PC-9 (cell line): Measurements from ENCODE around the gene ZNF655. TPM values are rescaled to one million over a fixed set of nuclear protein-coding genes. Genes with fewer than 3 reads are reported as not detected.
"Not testable (repeated sequence)": the region's sequence is repeated elsewhere in the genome, so short reads cannot be mapped to it uniquely, and the experiment has no call there.

Source experiments
- BruUV-seq: library from RNA; stranded (reverse); fragments of 400-500 nt; replicated peaks from 2 replicates; lab custom pipeline; 2021; lab: Mats Ljungman, UMichigan
- CTCF ChIA-PET: fragments of 300-600 bp; sonication (Branson Sonifier 250); formaldehyde crosslinking; loops from one replicate; lab custom pipeline; 2022; ENCODE audit warnings: antibody characterized with exemption; lab: Charles Lee
- POLR2A ChIA-PET: fragments of 300-600 bp; sonication (Branson Sonifier 250); formaldehyde crosslinking; loops from one replicate; lab custom pipeline; 2022; ENCODE audit warnings: antibody characterized with exemption; ENCODE audit not compliant: unreplicated experiment; lab: Charles Lee
- DNase-seq, 2 experiments: peaks; one replicate each; pipeline versions ENCODE4 v3.0.0 to v3.0.0-alpha.2; 2015 to 2022; ENCODE audit warnings: mixed read lengths in 1 of 2
- H2AFZ ChIP-seq: fragments of 200-600 bp; sonication (generic); 2 replicates; pipeline ENCODE4 v1.8.1; 2017; ENCODE audit warnings: antibody characterized with exemption
- H3F3A ChIP-seq: fragments of 200-600 bp; sonication (generic); 2 replicates; pipeline ENCODE4 v1.8.1; 2017; ENCODE audit warnings: antibody characterized with exemption, mild to moderate bottlenecking, low read depth; ENCODE audit not compliant: insufficient read depth
- H3K27ac ChIP-seq: fragments of 200-600 bp; sonication (generic); 2 replicates; pipeline ENCODE4 v1.6.1; 2016; ENCODE audit warnings: mixed run types
- H3K27me3 ChIP-seq: fragments of 200-600 bp; sonication (generic); 2 replicates; pipeline ENCODE4 v1.6.1; 2016; ENCODE audit warnings: low read depth, mixed run types; ENCODE audit not compliant: insufficient read depth
- H3K36me3 ChIP-seq: fragments of 200-600 bp; sonication (generic); 2 replicates; pipeline ENCODE4 v1.6.1; 2016; ENCODE audit warnings: low read depth, mixed run types
- H3K4me1 ChIP-seq: fragments of 200-600 bp; sonication (generic); replicated peaks from 2 replicates; pipeline ENCODE4 v1.6.1; 2016; ENCODE audit warnings: mixed run types; ENCODE audit not compliant: insufficient read depth
- H3K4me2 ChIP-seq: fragments of 200-600 bp; sonication (generic); 2 replicates; pipeline ENCODE4 v1.6.1; 2017; ENCODE audit warnings: mixed run types
- H3K4me3 ChIP-seq: fragments of 200-600 bp; sonication (generic); 2 replicates; pipeline ENCODE4 v1.6.1; 2016; ENCODE audit warnings: mixed run types
- H3K79me2 ChIP-seq: fragments of 200-600 bp; sonication (generic); 2 replicates; pipeline ENCODE4 v1.6.1; 2017; ENCODE audit warnings: low read depth, mixed run types
- H3K9me2 ChIP-seq: fragments of 200-600 bp; sonication (generic); 2 replicates; pipeline ENCODE4 v1.8.1; 2017; ENCODE audit warnings: mild to moderate bottlenecking; ENCODE audit not compliant: insufficient read depth
- H3K9me3 ChIP-seq: fragments of 200-600 bp; sonication (generic); 2 replicates; pipeline ENCODE4 v1.8.1; 2016; ENCODE audit warnings: low read depth; ENCODE audit not compliant: insufficient read depth
- H4K20me1 ChIP-seq: fragments of 200-600 bp; sonication (generic); 2 replicates; pipeline ENCODE4 v1.8.1; 2017; ENCODE audit not compliant: insufficient read depth
- EZH2 ChIP-seq: fragments of 200-600 bp; sonication (generic); IDR thresholded peaks from 2 replicates; pipeline ENCODE4 v1.8.0; 2017; ENCODE audit warnings: antibody characterized with exemption, low read depth
- intact Hi-C: fragments of 100-400 bp; cut with micrococcal nuclease; formaldehyde crosslinking; loops from one replicate; pipeline ENCODE4 v1.10.0; 2022; ENCODE audit not compliant: unreplicated experiment
- total RNA-seq: library from RNA; stranded (reverse); gene quantifications from 2 replicates; pipeline ENCODE4 v1.2.3, GENCODE V29; 2021
- TF ChIP-seq, protein P1 (sequence below): fragments of 200-600 bp; sonication (generic); conservative IDR thresholded peaks from 2 replicates; pipeline ENCODE4 v1.6.1; 2017; ENCODE audit warnings: mixed run types, antibody characterized with exemption, mild to moderate bottlenecking, moderate library complexity

Gene ZNF655
- total RNA-seq, 1 experiment from 2014 or later = 83.0 TPM

DNA sequence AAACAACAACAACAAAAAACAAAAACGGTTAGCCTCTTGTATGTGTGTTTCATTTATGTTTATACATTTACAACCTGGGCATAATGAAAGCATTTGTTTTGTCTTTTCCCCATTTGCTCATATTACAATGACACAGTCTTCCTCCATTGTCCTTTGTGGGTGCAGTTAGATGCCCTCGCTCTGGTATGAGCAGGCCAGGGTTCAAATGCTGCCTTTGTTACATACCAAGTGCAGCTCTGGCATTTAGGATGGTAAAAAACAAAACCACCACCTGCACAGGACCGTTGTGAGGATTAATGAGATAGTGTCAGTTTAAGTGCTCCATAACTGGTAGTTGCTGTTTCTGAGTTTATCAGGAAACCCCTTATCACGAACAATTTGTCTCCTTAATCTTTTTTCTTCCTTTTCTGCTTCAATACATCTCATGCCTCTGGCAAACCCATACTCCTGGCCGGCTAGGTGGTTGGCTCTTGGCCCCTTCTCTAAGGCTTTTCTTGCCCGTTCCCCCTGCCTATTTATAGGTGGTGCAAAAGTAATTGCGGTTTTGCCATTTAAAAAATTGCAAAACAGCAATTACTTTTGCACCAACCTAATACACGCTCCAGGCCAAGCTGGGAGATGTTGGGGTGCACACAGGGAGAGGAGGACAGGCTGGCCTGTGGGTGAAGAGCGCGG, 21.0 kb downstream of the ZNF655 start:
- Histone ChIP-seq H3K9me2 (no peaks in the 10 kb centered on the region), H4K20me1 (no peaks in the 10 kb centered on the region), H3K4me2 (no peak overlapping the region), H3K27me3 (peaks cover 18% of the 10 kb centered on the region; the same call in 1 of the 2 replicates), H3K79me2 (no peaks in the 10 kb centered on the region), H3K36me3 (no peaks in the 10 kb centered on the region), H3F3A (no peaks in the 10 kb centered on the region; the same call in 1 of the 2 replicates), H3K27ac (no peak overlapping the region), H3K4me3 (no peak overlapping the region), H2AFZ (no peak overlapping the region), H3K4me1 (no peaks in the 10 kb centered on the region), H3K9me3 (no peaks in the 10 kb centered on the region)
- ChIA-PET POLR2A (no interaction called here), CTCF (no interaction called here)
- DNase-seq = no peak
- BruUV-seq = no TSS peak
- intact Hi-C loops = no loop called here
- TF ChIP-seq EZH2 = no peak
- TF ChIP-seq, protein P1, sequence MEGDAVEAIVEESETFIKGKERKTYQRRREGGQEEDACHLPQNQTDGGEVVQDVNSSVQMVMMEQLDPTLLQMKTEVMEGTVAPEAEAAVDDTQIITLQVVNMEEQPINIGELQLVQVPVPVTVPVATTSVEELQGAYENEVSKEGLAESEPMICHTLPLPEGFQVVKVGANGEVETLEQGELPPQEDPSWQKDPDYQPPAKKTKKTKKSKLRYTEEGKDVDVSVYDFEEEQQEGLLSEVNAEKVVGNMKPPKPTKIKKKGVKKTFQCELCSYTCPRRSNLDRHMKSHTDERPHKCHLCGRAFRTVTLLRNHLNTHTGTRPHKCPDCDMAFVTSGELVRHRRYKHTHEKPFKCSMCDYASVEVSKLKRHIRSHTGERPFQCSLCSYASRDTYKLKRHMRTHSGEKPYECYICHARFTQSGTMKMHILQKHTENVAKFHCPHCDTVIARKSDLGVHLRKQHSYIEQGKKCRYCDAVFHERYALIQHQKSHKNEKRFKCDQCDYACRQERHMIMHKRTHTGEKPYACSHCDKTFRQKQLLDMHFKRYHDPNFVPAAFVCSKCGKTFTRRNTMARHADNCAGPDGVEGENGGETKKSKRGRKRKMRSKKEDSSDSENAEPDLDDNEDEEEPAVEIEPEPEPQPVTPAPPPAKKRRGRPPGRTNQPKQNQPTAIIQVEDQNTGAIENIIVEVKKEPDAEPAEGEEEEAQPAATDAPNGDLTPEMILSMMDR = no peak

- H2AFZ ChIP-seq = no peak overlapping the region
- no peaks in the 10 kb centered on the region for H3K79me2 ChIP-seq
- H3K4me1 ChIP-seq = no peaks in the 10 kb centered on the region
- ChIA-PET POLR2A (no interaction called here), CTCF (no interaction called here)
- TF ChIP-seq EZH2 = no peak
- TF ChIP-seq, protein P1 = no peak
- no peaks in the 10 kb centered on the region for H3K36me3 ChIP-seq
- no peak overlapping the region for H3K4me2 ChIP-seq
- no peaks in the 10 kb centered on the region for H4K20me1 ChIP-seq
- H3K9me3 ChIP-seq = no peaks in the 10 kb centered on the region
- no TSS peak for BruUV-seq
- intact Hi-C loops = no loop called here
- no peaks in the 10 kb centered on the region; the same call in 1 of the 2 replicates for H3F3A ChIP-seq
- peaks cover 25% of the 10 kb centered on the region; the same call in 1 of the 2 replicates for H3K27me3 ChIP-seq
- no peak for DNase-seq
- H3K27ac ChIP-seq = no peak overlapping the region
- no peak overlapping the region for H3K4me3 ChIP-seq
- no peaks in the 10 kb centered on the region for H3K9me2 ChIP-seq
These were observed 21.7 kb downstream of the ZNF655 start for GRCh38 chr7:99579956-99580777.

GRCh38 chr7:99580778-99581332, 22.4 kb downstream of the ZNF655 start:
- POLR2A ChIA-PET = interaction anchor here (0.7 kb wide), 1 partner anchor 374 kb away, joined by 10 read pairs; no protein-coding TSS in a partner anchor
- CTCF ChIA-PET, H3K9me2 ChIP-seq, H3K27ac ChIP-seq, H3K36me3 ChIP-seq, H3K4me1 ChIP-seq, BruUV-seq, H3F3A ChIP-seq, DNase-seq, H2AFZ ChIP-seq, H4K20me1 ChIP-seq, H3K4me3 ChIP-seq, intact Hi-C loops, H3K9me3 ChIP-seq, H3K4me2 ChIP-seq, H3K79me2 ChIP-seq: not testable (repeated sequence)
- peaks cover 27% of the 10 kb centered on the region; the same call in 1 of the 2 replicates for H3K27me3 ChIP-seq
